BJ (cell line): ENCODE results near the gene SLC13A3. TPM values are rescaled to one million over a fixed set of nuclear protein-coding genes. Genes with fewer than 3 reads are reported as not detected.

ENCODE experiments used
- CTCF ChIA-PET: fragments of 350-600 bp; formaldehyde crosslinking; extraction: SDS; loops from one replicate; lab custom pipeline; 2021; ENCODE audit warnings: antibody characterized with exemption, inconsistent platforms; lab: Yijun Ruan, JAX
- POLR2A ChIA-PET: fragments of 300-600 bp; sonication (Branson Sonifier 250); formaldehyde crosslinking; extraction: SDS; loops from one replicate; lab custom pipeline; 2021; ENCODE audit warnings: antibody characterized with exemption; lab: Charles Lee
- DNase-seq: peaks from one replicate; pipeline ENCODE4 v3.0.0-alpha.2; 2011; ENCODE audit warnings: low read depth
- H3K27me3 ChIP-seq: 2 replicates; pipeline ENCODE4 v1.6.0; 2011; ENCODE audit warnings: low read length; ENCODE audit not compliant: control insufficient read depth, insufficient read depth
- H3K36me3 ChIP-seq: 2 replicates; pipeline ENCODE4 v1.5.1; 2011; ENCODE audit warnings: low read length; ENCODE audit not compliant: control insufficient read depth, insufficient read depth
- H3K4me3 ChIP-seq: 2 replicates; pipeline ENCODE4 v1.5.1; 2011; ENCODE audit warnings: low read depth, mild to moderate bottlenecking, control low read depth, low read length
- CTCF ChIP-seq: IDR thresholded peaks from 2 replicates; pipeline ENCODE4 v1.5.1; 2011; ENCODE audit warnings: low read depth, mild to moderate bottlenecking, control low read depth, inconsistent platforms, low read length, moderate library complexity; ENCODE audit not compliant: insufficient read depth
- polyA plus RNA-seq: library from polyadenylated mRNA; depleted of rRNA; stranded (reverse); fragments of >200 nt; gene quantifications from 2 replicates; pipeline ENCODE4 v1.2.3, GENCODE V29; 2011

The SLC13A3 gene
- polyA plus RNA-seq, 1 experiment, result 3.5 TPM

DNA sequence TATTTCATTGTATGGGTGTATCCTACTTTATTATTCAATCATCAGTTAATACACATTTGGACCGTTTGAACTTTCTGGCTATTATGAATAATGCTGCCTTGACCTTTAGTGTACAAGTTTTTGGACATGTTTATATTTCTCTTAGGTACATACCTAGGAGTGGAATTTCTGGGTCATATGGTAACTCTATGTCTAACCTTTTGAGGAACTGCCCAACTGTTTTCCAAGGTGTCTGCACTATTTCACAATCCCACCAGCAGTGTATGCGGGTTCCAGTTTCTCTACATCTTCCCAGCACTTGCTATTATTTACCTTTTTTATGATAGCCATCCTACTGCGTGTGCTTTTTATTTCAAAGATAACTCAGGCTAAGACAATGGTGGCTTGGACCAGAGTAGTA is 14.3 kb upstream of the SLC13A3 start:
- no peak for DNase-seq
- Histone ChIP-seq H3K27me3 (no peaks in the 10 kb centered on the region), H3K4me3 (no peak overlapping the region), H3K36me3 (no peaks in the 10 kb centered on the region)
- CTCF ChIA-PET, result no interaction called here
- POLR2A ChIA-PET, result no interaction called here
- TF ChIP-seq CTCF, result no peak

GRCh38 chr20:46663531-46663930 is 12.3 kb upstream of the SLC13A3 start:
- no peak for TF ChIP-seq CTCF
- DNase-seq, result no peak
- no peak overlapping the region for H3K4me3 ChIP-seq
- H3K36me3 ChIP-seq, result no peaks in the 10 kb centered on the region
- ChIA-PET CTCF (interaction anchor here (1.6 kb wide), 1 partner anchor 141 kb away, joined by 5 read pairs; no protein-coding TSS in a partner anchor), POLR2A (no interaction called here)
- H3K27me3 ChIP-seq, result no peaks in the 10 kb centered on the region

GRCh38 chr20:46661659-46662058 is 10.4 kb upstream of the SLC13A3 start:
- CTCF ChIA-PET, result interaction anchor here (0.7 kb wide), 1 partner anchor 21 kb away, joined by 3 read pairs; no protein-coding TSS in a partner anchor
- H3K27me3 ChIP-seq, result no peaks in the 10 kb centered on the region
- no peak for DNase-seq
- POLR2A ChIA-PET, result no interaction called here
- no peaks in the 10 kb centered on the region for H3K36me3 ChIP-seq
- no peak overlapping the region for H3K4me3 ChIP-seq
- no peak for TF ChIP-seq CTCF

DNA sequence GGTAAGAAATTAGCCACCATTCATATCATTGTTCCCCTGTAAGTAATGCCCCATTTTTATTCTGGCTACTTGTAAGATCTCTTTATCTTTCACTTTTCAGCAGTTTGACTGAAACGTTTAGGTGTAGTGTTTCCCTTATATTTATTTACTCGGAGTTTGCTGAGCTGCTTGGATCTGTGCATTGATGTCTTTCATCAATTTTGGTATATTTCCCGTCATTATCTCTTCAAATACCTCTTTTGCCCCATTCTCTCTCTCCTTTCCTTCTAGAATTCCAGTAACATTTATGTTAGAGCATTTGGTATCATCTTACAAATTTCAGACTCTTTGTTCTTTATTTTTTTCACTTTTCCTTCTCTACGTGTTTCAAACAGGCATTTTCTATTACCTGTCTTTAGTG is 9.2 kb upstream of the SLC13A3 start:
- no peak for TF ChIP-seq CTCF
- CTCF ChIA-PET, result no interaction called here
- Histone ChIP-seq H3K4me3 (no peak overlapping the region), H3K27me3 (no peaks in the 10 kb centered on the region), H3K36me3 (no peaks in the 10 kb centered on the region)
- POLR2A ChIA-PET, result no interaction called here
- DNase-seq, result no peak

DNA sequence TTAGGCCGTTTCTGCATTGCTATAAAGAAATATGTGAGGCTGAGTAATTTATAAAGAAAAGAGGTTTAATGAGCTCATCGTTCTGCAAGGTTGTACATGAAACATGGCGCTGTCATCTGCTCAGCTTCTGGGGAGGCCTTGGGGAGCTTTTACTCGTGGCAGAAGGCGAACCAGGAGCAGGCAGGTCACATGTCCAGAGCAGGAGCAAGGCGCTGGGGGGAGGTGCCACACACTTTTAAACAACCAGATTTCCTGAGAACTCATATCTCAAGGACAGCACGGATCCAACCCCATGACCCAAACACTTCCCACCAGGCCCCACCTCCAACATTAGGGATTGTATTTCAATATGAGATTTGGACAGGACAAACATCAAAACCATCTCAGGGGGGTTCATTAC is 6.4 kb upstream of the SLC13A3 start:
- ChIA-PET POLR2A (no interaction called here), CTCF (interaction anchor here (1.4 kb wide), 1 partner anchor 23 kb away, joined by 4 read pairs; no protein-coding TSS in a partner anchor)
- no peaks in the 10 kb centered on the region for H3K36me3 ChIP-seq
- H3K27me3 ChIP-seq, result no peaks in the 10 kb centered on the region
- DNase-seq, result no peak
- H3K4me3 ChIP-seq, result no peak overlapping the region
- no peak for TF ChIP-seq CTCF
